PC-9 (cell line): ENCODE measurements around the gene ZNF215.

Experiments used
- CTCF ChIP-seq: fragments of 200-600 bp; sonication (generic); conservative IDR thresholded peaks from 2 replicates; pipeline ENCODE4 v1.6.1; 2017; ENCODE audit warnings: mixed run types, antibody characterized with exemption, mild to moderate bottlenecking, moderate library complexity
- EZH2 ChIP-seq: fragments of 200-600 bp; sonication (generic); IDR thresholded peaks from 2 replicates; pipeline ENCODE4 v1.8.0; 2017; ENCODE audit warnings: antibody characterized with exemption, low read depth

- TF ChIP-seq CTCF = no peak
- TF ChIP-seq EZH2 = no peak
These were observed 6.5 kb upstream of the ZNF215 start for GRCh38 chr11:6919698-6920097.
